SH-SY5Y (cell line): Measurements from ENCODE around the gene CD22.

Source experiments
- GATA2 ChIP-seq: IDR thresholded peaks from 2 replicates; pipeline ENCODE4 v1.6.1; 2011; ENCODE audit warnings: mild to moderate bottlenecking, low read depth, low read length
- GATA3 ChIP-seq: IDR thresholded peaks from 2 replicates; pipeline ENCODE4 v1.6.1; 2011; ENCODE audit warnings: low read depth, mild to moderate bottlenecking, low read length, moderate library complexity

Gene CD22

DNA sequence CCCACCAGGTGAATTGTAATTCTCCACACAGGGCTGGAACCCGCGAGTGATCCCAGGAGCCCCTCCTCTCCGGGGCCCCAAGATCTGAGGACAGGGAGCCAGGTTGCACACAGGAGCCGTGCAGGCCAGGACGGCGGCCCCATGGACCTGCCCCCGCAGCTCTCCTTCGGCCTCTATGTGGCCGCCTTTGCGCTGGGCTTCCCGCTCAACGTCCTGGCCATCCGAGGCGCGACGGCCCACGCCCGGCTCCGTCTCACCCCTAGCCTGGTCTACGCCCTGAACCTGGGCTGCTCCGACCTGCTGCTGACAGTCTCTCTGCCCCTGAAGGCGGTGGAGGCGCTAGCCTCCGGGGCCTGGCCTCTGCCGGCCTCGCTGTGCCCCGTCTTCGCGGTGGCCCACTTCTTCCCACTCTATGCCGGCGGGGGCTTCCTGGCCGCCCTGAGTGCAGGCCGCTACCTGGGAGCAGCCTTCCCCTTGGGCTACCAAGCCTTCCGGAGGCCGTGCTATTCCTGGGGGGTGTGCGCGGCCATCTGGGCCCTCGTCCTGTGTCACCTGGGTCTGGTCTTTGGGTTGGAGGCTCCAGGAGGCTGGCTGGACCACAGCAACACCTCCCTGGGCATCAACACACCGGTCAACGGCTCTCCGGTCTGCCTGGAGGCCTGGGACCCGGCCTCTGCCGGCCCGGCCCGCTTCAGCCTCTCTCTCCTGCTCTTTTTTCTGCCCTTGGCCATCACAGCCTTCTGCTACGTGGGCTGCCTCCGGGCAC lies 22.6 kb downstream of the CD22 start:
- TF ChIP-seq GATA3 (no peak), GATA2 (no peak)

DNA sequence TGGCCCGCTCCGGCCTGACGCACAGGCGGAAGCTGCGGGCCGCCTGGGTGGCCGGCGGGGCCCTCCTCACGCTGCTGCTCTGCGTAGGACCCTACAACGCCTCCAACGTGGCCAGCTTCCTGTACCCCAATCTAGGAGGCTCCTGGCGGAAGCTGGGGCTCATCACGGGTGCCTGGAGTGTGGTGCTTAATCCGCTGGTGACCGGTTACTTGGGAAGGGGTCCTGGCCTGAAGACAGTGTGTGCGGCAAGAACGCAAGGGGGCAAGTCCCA lies 23.1 kb downstream of the CD22 start:
- no peak for TF ChIP-seq GATA2
- TF ChIP-seq GATA3, result no peak

DNA sequence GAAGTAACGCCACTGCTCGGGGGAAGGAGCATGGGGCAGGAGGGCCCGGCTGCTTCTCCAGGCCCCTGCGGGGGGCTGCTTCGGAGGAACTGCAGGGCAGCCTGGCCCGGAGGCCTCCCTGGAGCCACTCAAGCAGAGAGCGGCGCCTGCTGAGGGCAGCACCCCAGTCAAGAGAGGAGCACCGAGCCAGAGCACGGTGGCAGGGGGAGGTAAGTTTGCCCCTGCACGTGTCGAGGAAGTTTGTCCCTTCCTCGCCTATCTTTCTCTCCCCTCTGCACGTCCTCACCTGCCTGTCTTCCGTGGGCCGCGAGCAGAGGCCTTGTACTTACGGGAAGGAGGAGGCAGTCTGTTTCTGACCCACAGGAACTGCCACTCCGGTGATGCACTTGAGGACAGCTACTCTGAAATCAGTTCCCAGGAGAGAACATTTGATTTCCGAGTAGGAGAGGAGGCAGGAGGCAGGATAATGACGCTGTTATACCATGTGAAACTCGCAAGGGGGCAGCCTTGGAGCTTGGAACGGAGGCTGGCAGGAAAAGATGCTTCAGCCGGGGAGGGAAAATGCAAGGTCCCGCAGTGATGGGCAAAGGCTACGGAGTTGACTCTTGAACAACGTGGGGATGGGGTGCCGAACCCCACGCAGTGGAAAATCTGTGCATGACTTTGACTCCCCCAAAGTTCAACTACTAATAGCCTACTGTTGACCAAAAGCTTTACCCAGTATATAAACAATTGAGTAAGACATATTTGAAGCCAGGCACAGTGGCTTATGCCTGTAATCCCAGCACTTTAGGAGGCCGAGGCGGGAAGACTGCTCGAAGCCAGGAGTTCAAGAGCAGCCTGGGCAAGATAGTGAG lies 23.7 kb downstream of the CD22 start:
- no peak for TF ChIP-seq GATA2
- no peak for TF ChIP-seq GATA3

DNA sequence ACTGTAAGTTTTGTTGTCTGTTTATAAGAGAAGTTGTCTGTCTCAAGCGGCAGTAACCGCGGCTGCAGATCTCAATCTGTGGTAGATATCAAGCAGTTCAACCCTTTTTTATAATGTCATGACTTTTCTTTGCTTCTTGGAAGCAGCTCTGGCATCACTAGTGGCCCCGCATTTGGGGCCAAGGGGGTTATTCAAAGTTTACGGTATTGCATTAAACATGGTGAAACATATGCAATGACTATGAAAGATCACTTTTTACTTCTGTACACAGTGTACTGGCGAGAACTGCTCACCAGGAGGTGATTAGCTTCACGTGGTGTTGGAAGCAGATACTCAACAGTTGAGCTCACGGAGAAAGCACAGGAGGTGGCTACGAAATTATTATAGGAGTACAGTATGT lies 24.6 kb downstream of the CD22 start:
- no peak for TF ChIP-seq GATA2
- TF ChIP-seq GATA3, result no peak

DNA sequence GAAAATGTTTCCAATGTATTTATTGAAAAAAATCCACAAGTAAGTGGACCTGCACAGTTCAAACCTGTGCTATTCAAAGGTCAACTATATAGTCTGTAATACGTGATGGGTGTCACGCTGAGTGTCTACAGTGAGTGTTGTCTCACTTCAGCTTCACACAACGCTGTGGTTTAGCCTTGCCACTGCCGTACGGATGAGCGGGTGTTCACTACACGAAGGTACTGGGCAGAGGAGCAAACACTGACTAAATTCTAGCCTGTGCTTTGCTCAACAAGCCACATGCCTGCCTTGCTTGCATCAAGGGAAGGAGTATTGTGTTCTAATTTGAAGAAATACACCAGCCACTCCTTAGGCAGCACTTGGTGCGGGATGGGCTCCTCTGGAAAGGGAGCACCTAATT lies 25.9 kb downstream of the CD22 start:
- TF ChIP-seq GATA3 (no peak), GATA2 (no peak)

DNA sequence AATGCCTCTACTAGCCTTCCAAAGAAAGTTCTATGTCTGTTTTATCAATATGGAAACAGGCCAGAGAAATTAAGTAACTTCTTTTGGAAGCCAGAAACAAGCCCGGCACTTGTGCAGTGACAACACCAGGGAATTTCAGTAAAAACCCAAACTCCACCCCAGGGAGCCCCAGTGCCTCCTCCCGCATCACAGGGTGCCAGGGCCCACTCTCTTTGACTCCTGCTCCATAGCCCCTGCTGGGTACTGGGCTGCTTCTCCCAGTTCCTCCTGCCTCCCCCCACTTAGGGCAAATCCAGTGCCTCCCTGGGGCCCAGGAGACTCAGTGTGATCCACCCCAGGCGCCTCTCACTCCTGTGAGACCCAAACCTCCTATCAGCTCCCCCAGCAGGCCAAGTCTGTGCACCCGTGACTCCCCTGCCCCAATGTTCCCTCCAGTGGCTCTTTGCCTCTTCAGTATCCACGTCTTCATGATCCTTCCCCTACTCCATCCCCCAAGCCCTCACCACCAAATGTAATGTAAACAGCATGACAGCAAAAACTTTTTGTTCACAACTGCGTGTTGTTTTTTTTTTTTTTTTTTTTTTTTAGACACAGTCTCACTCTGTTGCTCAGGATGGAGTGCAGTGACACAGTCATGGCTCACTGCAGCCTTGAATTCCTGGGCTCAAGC lies 26.9 kb downstream of the CD22 start:
- TF ChIP-seq GATA3, result no peak
- TF ChIP-seq GATA2, result no peak

DNA sequence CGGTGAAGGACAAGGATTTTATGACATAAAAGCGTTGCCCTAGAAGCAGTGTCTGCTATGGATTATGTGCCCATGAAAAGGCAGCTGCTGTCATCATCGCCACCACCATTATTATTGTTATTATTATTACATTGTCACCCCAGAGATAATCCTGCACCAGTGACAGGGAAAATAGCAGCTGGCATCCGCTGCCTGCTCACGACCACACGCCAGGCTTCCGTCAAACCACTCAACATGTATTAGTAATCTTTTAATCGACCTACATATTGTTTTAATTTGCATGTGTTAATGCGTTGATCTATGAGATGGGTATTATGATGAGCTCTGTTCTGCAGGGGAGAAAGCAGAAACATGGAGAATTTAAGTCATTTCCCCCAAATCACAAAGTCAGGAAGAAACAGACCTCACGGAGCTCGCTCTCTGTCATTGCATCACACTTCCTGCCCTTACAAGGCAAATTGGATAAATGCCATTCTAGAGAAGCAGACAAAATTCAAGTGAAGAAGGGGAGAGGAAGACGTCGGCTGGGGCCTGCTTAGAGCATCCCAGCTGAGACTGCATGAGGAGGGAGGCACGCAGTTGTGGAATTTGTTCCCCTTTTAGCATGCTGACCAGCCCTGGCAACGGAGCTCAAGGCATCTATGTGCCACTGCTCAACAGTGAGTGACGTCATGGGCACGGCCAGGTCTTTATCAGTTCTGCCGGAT lies 29.0 kb downstream of the CD22 start, which contains the start of gene FFAR3:
Gene FFAR3, plus strand, starts transcription at position 594 of the 707 bp plus-strand sequence. CDS start 431 bp downstream, outside the sequence.
- no peak for TF ChIP-seq GATA2
- TF ChIP-seq GATA3, result no peak

DNA sequence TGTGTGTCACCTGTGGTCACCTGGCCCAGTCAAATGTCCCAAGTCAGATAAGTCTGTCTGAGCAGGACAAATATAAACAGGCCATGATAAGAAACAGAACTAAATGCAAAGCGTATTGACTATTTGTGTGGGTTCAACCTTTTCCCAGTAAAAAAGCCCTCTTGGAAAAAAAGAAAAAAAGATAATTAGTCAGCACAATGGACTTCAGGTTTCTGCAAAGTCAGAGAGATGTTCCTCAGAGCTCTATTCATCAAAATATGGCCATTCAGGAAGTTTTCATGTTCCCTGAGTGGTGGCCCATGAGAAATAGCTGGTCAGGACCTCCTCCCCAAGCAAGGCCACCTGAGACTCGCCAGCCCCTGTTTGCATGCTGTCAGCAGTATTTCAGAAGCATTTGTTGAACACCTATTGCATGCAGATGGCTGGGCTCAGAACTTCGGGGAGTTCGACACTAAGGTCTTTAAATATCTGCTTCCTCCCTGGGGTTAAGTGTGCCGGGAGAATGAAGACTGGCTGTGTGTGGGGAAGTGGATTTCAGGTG lies 32.0 kb downstream of the CD22 start:
- no peak for TF ChIP-seq GATA3
- TF ChIP-seq GATA2, result no peak

DNA sequence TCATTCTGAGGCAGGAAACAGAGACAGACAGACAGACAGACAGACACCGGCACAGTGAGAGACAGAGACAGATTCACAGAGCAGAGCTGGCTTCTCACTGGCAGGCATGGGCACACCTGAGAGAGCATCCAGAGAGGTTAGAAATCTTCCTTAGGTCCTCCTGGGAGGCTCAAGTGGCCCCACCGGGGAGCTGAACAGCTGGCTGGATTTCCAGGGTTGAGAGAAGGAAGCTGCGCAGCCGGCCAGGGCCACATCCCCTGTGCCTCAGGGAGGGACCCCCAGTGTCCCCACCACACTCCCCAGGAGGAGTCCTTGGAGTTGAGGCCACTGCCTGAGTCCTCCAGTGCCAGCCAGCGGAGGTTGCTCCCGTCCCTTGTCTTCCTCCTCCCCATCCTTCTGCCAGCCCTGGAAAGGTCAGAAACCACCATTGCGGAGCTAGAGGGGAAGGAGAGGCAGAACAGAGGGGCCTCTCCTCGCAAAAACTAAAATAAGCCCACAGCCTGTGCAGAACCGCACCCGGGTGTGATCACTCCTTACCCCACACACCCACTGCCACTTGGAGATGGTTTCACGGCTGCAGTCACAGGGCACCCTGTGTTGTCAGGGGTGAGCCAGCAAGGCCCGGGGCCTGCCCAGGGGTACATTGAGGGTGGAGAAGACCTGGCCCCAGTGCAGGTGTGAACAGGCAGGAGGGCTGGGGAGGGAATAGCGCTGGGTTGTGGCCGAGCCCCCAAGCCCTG lies 33.4 kb downstream of the CD22 start:
- TF ChIP-seq GATA3 (no peak), GATA2 (no peak)

DNA sequence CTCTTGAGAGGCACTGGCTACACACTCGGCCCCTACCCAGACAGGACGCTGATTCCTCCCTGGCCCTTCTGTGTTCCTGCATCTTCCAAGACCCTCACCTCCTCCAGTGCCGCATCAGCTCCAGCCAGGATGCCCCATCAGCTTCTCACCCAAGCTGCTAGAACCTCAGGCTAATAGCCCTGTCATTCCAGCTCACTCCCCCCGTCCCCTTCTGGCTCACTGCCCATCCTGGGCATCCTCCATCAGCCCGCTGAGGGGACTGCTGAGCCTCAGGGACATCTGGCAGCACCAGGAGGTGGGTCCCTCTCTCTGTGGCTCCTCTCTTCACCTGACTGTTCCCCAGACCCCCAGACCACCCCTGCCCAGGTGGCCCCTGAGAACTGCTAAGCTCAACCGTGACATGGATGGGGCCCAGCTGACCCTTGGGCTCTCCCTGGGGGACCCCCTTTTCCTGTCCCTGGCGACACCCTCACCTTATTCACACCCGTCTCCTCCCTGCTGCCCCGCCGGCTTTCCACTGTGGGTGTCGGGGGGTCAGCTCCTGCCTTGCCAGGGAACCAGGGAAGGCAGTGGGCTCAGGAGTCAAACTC lies 34.1 kb downstream of the CD22 start:
- TF ChIP-seq GATA2, result no peak
- no peak for TF ChIP-seq GATA3

DNA sequence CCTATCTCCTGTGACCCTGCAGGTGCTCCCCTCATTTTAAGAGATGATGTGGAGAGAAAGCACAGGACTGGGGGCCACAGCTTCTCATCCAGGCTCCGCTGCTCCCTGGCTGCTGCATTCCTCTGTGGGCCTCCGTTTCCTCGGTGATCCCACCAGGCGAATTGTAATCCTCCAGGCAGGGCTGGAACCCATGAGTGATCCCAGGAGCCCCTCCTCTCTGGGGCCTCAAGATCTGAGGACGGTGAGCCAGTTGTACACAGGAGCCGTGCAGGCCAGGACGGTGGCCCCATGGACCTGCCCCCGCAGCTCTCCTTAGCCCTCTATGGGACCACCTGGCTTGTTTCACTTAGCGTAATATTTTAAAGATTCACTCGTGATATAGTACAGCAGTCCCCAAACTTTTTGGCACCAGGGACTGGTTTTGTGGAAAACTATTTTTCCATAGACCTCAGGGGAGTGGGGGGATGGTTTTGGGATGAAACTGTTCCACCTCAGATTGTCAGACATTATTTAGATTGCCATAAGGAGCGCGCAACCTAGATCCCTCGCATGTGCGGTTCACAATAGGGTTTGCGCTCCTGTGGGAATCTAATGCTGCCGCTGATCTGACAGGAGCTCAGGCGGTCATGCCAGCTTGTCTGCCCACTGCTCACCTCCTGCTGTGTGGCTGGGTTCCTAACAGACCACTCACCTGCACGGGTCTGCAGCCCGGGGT lies 34.9 kb downstream of the CD22 start:
- TF ChIP-seq GATA2 (no peak), GATA3 (no peak)

DNA sequence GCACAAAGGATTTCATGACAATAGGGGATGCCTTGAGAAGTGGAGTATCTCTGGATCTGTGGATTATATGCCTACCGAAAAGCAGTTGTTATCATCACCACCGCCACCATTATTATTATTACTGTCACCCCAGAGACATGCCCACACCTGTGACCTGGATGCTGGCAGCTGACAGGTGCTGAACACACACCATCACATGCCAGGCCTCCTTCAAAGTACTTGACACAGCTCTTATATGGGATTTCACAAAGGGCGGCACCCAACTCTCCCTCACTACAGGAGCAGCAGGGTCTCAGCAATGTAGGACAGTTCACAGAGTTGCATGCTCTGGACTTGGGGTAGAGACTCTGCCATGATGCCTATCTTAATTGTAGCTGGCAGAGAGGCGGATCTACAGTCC lies 36.3 kb downstream of the CD22 start:
- TF ChIP-seq GATA2 (no peak), GATA3 (no peak)

DNA sequence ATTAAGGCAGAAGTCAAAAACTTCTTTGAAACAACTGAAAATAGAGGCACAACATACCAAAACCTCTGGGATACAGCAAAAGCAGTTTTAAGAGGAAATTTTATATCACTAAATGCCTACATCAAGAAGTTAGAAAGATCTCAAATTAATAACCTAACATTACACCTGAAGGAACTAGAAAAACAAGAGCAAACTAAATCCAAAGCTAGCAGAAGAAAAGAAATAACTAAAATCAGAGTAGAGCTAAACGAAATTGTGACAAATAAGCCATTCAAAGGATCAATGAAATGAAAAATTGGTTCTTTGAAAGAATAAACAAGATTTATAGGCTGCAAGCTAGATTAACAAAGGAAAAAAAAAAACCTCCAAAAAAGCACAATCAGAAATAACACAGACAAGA lies 39.4 kb downstream of the CD22 start:
- TF ChIP-seq GATA3 (no peak), GATA2 (no peak)

DNA sequence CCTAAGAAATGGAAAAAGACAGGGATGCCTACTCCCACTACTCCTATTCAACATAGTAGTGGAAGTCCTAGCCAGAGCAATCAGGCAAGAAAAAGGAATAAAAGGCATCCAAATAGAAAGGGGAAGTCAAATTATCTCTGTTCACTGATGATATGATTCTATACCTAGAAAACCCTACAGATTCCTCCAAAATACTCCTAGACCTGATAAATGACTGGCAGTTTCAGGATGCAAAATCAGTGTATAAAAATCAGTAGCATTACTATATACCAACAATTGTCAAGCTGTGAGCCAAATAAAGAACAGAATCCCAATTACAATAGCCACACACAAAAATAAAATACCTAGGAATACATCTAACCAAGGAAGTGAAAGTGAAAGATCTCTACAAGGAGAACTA lies 40.5 kb downstream of the CD22 start:
- no peak for TF ChIP-seq GATA3
- TF ChIP-seq GATA2, result no peak
